ENCODE results near the gene CYFIP2. TPM values are rescaled to one million over a fixed set of nuclear protein-coding genes. Genes with fewer than 3 reads are reported as not detected.

The CYFIP2 gene
- total and polyA plus RNA-seq, 2 of the 8 experiments (the other 6 are each of a cell fraction or from before 2014, with no cell fraction given), result 45.1 to 80.6 TPM

DNA sequence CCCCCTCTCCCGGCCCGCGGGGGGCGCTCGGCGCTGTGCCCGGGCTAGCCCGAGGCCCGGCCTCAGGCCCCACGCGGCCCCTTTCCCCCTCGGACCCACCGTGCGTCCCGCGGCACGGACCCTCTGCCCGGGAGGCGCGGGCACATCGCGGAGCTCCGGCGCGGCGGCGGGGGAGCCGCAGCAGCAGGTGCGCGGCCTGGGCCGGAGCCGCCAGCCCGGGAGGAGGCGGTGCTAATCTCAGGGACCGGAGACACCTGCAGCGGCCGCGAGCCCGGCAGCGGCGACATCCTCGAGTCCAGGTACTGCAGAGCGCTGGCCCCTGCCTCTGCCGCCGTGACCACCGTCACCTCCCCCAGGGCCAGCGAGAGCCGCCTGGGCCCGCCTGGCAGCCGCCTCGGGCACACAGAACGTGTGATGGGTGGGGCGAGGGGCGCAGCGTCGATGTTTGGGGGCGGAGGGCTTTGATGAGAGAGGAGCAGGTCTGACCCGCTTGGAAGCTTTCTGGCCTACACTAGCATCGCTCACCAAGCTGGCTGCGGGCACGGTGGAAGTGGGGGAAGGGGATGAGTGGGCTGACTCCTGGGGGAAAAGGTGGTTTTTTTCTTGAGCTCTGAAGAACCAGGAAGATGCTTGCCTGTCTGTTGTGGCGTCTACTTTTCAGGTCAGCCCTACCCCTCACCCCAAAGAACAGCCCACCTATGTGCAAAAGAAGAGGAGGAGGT lies 524 bp downstream of the CYFIP2 start:
- H3K56ac ChIP-seq (replicated peaks; ENCODE audit: insufficient read length, low read depth, low read length), result no peak overlapping the region
- H2AFZ ChIP-seq (ENCODE audit: low read length), result no peak overlapping the region
- H3K27me3 ChIP-seq (replicated peaks in 1 of 4; ENCODE audit: control insufficient read depth in 3 of 4, extremely low read depth in 1 of 4, insufficient read depth in 3 of 4, low read length in 3 of 4), result no peaks in the 10 kb centered on the region; a peak in 2 of 7 replicates
- no peak overlapping the region for H4K5ac ChIP-seq (ENCODE audit: insufficient read length, low read depth, low read length)
- H2BK5ac ChIP-seq (ENCODE audit: low read depth, low read length), result no peak overlapping the region; the same call in 1 of the 2 replicates
- no peak overlapping the region for H2BK20ac ChIP-seq (ENCODE audit: low read length)
- peaks cover 0 to 39% of the 10 kb centered on the region in 2 experiments; a peak in 2 of 4 replicates for H3K79me2 ChIP-seq (ENCODE audit: control insufficient read depth in 1 of 2, insufficient read depth in 2 of 2, low read length in 2 of 2)
- H2BK120ac ChIP-seq (replicated peaks; ENCODE audit: low read depth, low read length), result no peak overlapping the region
- H3K9me3 ChIP-seq (ENCODE audit: insufficient read depth in 2 of 2, low read depth in 1 of 2, low read length in 1 of 2), result no peaks in the 10 kb centered on the region
- peaks cover 8 to 19% (median 13%) of the 10 kb centered on the region in 4 experiments for H3K4me1 ChIP-seq (replicated peaks in 1 of 4; ENCODE audit: control insufficient read depth in 3 of 4, insufficient read depth in 4 of 4, low read length in 3 of 4)
- TF ChIP-seq, protein P1, sequence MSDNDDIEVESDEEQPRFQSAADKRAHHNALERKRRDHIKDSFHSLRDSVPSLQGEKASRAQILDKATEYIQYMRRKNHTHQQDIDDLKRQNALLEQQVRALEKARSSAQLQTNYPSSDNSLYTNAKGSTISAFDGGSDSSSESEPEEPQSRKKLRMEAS (IDR thresholded peaks at IDR 0.05), result no peak
- peak; percentile 76 for TF ChIP-seq CTBP2 (IDR thresholded peaks at IDR 0.05; ENCODE audit: borderline replicate concordance, insufficient read depth, insufficient read length, low read length)
- TF ChIP-seq PHF8 (conservative IDR thresholded peaks at IDR 0.05; ENCODE audit: low read depth, low read length), result peak; percentile 40
- peak; percentile 18 for TF ChIP-seq KDM4A (IDR thresholded peaks at IDR 0.05; ENCODE audit: low read depth, low read length, severe bottlenecking)
- TF ChIP-seq RBBP5 (IDR thresholded peaks at IDR 0.05; ENCODE audit: borderline replicate concordance, low read depth, low read length), result peak; percentile 57; the same call in 1 of the 2 replicates
- TF ChIP-seq RFX5 (IDR thresholded peaks at IDR 0.05; ENCODE audit: borderline replicate concordance, low read depth, low read length), result no peak
- TF ChIP-seq EZH2 (IDR thresholded peaks at IDR 0.05; ENCODE audit: low read depth, low read length, severe bottlenecking), result no peak
- TF ChIP-seq FOSL1 (IDR thresholded peaks at IDR 0.05; ENCODE audit: insufficient read depth, low read depth, low read length), result no peak
- no peak for TF ChIP-seq RXRA (IDR thresholded peaks at IDR 0.05; ENCODE audit: insufficient read depth, low read depth, low read length)
- no peak for TF ChIP-seq YY1 (IDR thresholded peaks at IDR 0.05; ENCODE audit: low read depth, low read length)
- TF ChIP-seq TAF1 (IDR thresholded peaks at IDR 0.05; ENCODE audit: low read depth, low read length), result peak; percentile 5; the same call in 1 of the 2 replicates
- DNase-seq (ENCODE audit: low read depth in 1 of 2, low spot score in 2 of 2), result peak in 1 of 2 experiments; percentile 78
- H3K4me3 ChIP-seq (ENCODE audit: extremely low read depth in 1 of 4, insufficient read depth in 2 of 4, low read depth in 3 of 4, low read length in 4 of 4), result peak overlapping the region; percentile 59 to 82 (median 68)
- H3K4ac ChIP-seq (replicated peaks; ENCODE audit: insufficient read length, low read depth, low read length), result no peak overlapping the region
- H3K27ac ChIP-seq (ENCODE audit: low read depth, low read length), result peak overlapping the region; percentile 7; the same call in 1 of the 2 replicates
- H4K91ac ChIP-seq (replicated peaks; ENCODE audit: insufficient read length, low read length), result no peak overlapping the region
- no peaks in the 10 kb centered on the region for H3K36me3 ChIP-seq (ENCODE audit: control insufficient read depth in 2 of 4, insufficient read depth in 4 of 4, low read length in 3 of 4)
- H2BK15ac ChIP-seq (ENCODE audit: low read length), result no peak overlapping the region
- no peak overlapping the region for H2AK5ac ChIP-seq (ENCODE audit: low read depth, low read length)
- no peak for FAIRE-seq
- H4K8ac ChIP-seq (ENCODE audit: extremely low read depth, insufficient read depth, low read length), result no peak overlapping the region
- peak overlapping the region; percentile 80 to 83 for H3K4me2 ChIP-seq (ENCODE audit: insufficient read depth in 1 of 2, low read depth in 2 of 2, low read length in 2 of 2)
- H3K14ac ChIP-seq (ENCODE audit: insufficient read length), result no peak overlapping the region
- H3K9ac ChIP-seq (replicated peaks in 1 of 4; ENCODE audit: extremely low read depth in 1 of 4, low read depth in 3 of 4, low read length in 3 of 4), result peak overlapping the region; percentile 24 to 70 (median 48); a peak in 5 of 7 replicates
- H3K79me1 ChIP-seq (ENCODE audit: low read depth, low read length), result peaks cover 10% of the 10 kb centered on the region
- no peak overlapping the region for H3K23ac ChIP-seq (ENCODE audit: insufficient read length)
- 7% methylated on average over 20 of the region's 62 CpGs; no CpG with 5 or more reads in 1 of the 2 experiments for WGBS, 2 experiments (ENCODE audit: extremely low coverage in 1 of 2, insufficient coverage in 1 of 2, insufficient read length in 1 of 2, insufficient replicate concordance in 2 of 2, low coverage in 1 of 2, low lambda C conversion rate in 2 of 2, missing lambda C conversion rate in 1 of 2)
- peaks cover 11% of the 10 kb centered on the region; the same call in 1 of the 2 replicates for H3K23me2 ChIP-seq (ENCODE audit: low read depth, low read length)
- ChIA-PET POLR2A (ENCODE audit: partially characterized antibody) (interaction anchor here (0.6 to 1.5 kb wide), 4 partner anchors 9 to 43 kb away, joined by 3 to 4 read pairs (median 3); no protein-coding TSS in a partner anchor), CTCF (ENCODE audit: partially characterized antibody) (interaction anchor here (1.2 to 6.5 kb wide), 5 partner anchors 14 to 117 kb away, joined by 3 to 84 read pairs (median 11); no protein-coding TSS in a partner anchor)
- peaks cover 3 to 10% of the 10 kb centered on the region in 2 experiments for H4K20me1 ChIP-seq (replicated peaks in 1 of 2; ENCODE audit: control insufficient read depth in 1 of 2, insufficient read depth in 2 of 2, low read length in 2 of 2)
- H3K18ac ChIP-seq (ENCODE audit: extremely low read depth, low read length), result peak overlapping the region; percentile 65; the same call in 1 of the 2 replicates
- H2BK12ac ChIP-seq (ENCODE audit: low read depth, low read length), result no peak overlapping the region

All from H1 (cell line).